H1 (cell line): Measurements from ENCODE around the gene KLHL8.

Experiments used
- EZH2 ChIP-seq: fragments of 200-600 bp; sonication (generic); IDR thresholded peaks from 2 replicates; pipeline ENCODE4 v1.7.1; 2012; ENCODE audit warnings: low read depth, mild to moderate bottlenecking, moderate library complexity, low read length, inconsistent platforms; ENCODE audit not compliant: severe bottlenecking
- GABPA ChIP-seq: IDR thresholded peaks from 2 replicates; pipeline ENCODE4 v1.6.1; 2011; ENCODE audit warnings: mild to moderate bottlenecking, low read length, moderate library complexity, borderline replicate concordance; ENCODE audit not compliant: insufficient read depth
- KDM1A ChIP-seq: fragments of 200-600, 300-600 bp; sonication (generic); IDR thresholded peaks from 2 replicates; pipeline ENCODE4 v1.7.1; 2016; ENCODE audit warnings: mild to moderate bottlenecking, low read length, borderline replicate concordance
- MAFK ChIP-seq: IDR thresholded peaks from 2 replicates; pipeline ENCODE4 v1.6.1; 2012; ENCODE audit warnings: low read depth, mild to moderate bottlenecking, improper control_type of control experiment, low read length
- NRF1 ChIP-seq: IDR thresholded peaks from 2 replicates; pipeline ENCODE4 v1.6.1; 2011; ENCODE audit warnings: mild to moderate bottlenecking, low read depth, low read length, improper control_type of control experiment
- POLR2A ChIP-seq, 2 experiments: IDR thresholded peaks; 1 replicate in 1 of 2; 2 replicates in 1 of 2; pipeline ENCODE4 v1.6.1; 2011; ENCODE audit warnings: low read depth in 2 of 2, low read length in 2 of 2, mild to moderate bottlenecking in 2 of 2; ENCODE audit errors: control extremely low read depth in 1 of 2
- POLR2AphosphoS5 ChIP-seq: IDR thresholded peaks from 2 replicates; pipeline ENCODE4 v1.6.1; 2011; ENCODE audit warnings: low read depth, low read length
- RNF2 ChIP-seq: fragments of 200-900, 300-1000 bp; sonication (generic); IDR thresholded peaks from 2 replicates; pipeline ENCODE4 v1.7.1; 2016; ENCODE audit warnings: borderline replicate concordance, low read depth, mild to moderate bottlenecking, antibody characterized with exemption, low read length; ENCODE audit not compliant: poor library complexity, severe bottlenecking; ENCODE audit errors: missing control alignments
- SIN3A ChIP-seq, 2 experiments: IDR thresholded peaks in 1 of 2; conservative IDR thresholded peaks in 1 of 2; 2 replicates each; pipeline ENCODE4 v1.6.1; 2011 to 2012; ENCODE audit warnings: low read length in 2 of 2, improper control_type of control experiment in 1 of 2, low read depth in 1 of 2, mild to moderate bottlenecking in 1 of 2
- TAF1 ChIP-seq: IDR thresholded peaks from 2 replicates; pipeline ENCODE4 v1.6.1; 2011; ENCODE audit warnings: mild to moderate bottlenecking, low read depth, low read length
- TF ChIP-seq, protein P1 (sequence below): IDR thresholded peaks from 2 replicates; pipeline ENCODE4 v1.6.1; 2012; ENCODE audit warnings: inconsistent platforms
- TF ChIP-seq, protein P2 (sequence below), 3 experiments: IDR thresholded peaks; 1 replicate in 2 of 3; 2 replicates in 1 of 3; pipeline versions ENCODE4 v1.5.1 to v1.6.1; 2011; ENCODE audit warnings: low read length in 3 of 3, mild to moderate bottlenecking in 3 of 3, inconsistent platforms in 2 of 3, low read depth in 1 of 3, moderate library complexity in 1 of 3; ENCODE audit not compliant: insufficient read depth in 1 of 3; ENCODE audit errors: control extremely low read depth in 1 of 3

DNA sequence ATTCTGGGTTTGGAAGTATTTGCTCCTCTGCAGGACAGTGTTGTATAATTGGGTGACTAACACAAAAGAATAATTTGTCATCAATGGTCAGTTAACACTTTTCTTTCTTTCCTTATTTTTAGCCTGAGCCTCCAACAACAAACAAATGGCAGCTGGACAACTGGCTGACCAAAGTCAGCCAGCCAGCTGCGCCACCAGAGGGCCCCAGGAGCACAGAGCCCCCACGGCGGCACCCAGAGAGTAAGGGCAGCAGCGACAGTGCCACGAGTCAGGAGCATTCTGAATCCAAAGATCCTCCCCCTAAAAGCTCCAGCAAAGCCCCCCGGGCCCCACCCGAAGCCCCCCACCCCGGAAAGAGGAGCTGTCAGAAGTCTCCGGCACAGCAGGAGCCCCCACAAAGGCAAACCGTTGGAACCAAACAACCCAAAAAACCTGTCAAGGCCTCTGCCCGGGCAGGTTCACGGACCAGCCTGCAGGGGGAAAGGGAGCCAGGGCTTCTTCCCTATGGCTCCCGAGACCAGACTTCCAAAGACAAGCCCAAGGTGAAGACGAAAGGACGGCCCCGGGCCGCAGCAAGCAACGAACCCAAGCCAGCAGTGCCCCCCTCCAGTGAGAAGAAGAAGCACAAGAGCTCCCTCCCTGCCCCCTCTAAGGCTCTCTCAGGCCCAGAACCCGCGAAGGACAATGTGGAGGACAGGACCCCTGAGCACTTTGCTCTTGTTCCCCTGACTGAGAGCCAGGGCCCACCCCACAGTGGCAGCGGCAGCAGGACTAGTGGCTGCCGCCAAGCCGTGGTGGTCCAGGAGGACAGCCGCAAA, 106.0 kb downstream of the KLHL8 start:
- TF ChIP-seq, protein P1, sequence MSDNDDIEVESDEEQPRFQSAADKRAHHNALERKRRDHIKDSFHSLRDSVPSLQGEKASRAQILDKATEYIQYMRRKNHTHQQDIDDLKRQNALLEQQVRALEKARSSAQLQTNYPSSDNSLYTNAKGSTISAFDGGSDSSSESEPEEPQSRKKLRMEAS: no peak
- TF ChIP-seq, protein P2, sequence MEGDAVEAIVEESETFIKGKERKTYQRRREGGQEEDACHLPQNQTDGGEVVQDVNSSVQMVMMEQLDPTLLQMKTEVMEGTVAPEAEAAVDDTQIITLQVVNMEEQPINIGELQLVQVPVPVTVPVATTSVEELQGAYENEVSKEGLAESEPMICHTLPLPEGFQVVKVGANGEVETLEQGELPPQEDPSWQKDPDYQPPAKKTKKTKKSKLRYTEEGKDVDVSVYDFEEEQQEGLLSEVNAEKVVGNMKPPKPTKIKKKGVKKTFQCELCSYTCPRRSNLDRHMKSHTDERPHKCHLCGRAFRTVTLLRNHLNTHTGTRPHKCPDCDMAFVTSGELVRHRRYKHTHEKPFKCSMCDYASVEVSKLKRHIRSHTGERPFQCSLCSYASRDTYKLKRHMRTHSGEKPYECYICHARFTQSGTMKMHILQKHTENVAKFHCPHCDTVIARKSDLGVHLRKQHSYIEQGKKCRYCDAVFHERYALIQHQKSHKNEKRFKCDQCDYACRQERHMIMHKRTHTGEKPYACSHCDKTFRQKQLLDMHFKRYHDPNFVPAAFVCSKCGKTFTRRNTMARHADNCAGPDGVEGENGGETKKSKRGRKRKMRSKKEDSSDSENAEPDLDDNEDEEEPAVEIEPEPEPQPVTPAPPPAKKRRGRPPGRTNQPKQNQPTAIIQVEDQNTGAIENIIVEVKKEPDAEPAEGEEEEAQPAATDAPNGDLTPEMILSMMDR (IDR thresholded peaks at IDR 0.05; ENCODE audit: control extremely low read depth in 1 of 3, insufficient read depth in 1 of 3, low read depth in 1 of 3, low read length in 3 of 3): peak; percentile 34 to 57 (median 54)
- no peak for TF ChIP-seq GABPA
- no peak for TF ChIP-seq POLR2A (IDR thresholded peaks at IDR 0.05; ENCODE audit: control extremely low read depth in 1 of 2, low read depth in 2 of 2, low read length in 2 of 2)
- no peak for TF ChIP-seq TAF1
- TF ChIP-seq EZH2: no peak
- no peak for TF ChIP-seq MAFK
- no peak for TF ChIP-seq NRF1
- no peak for TF ChIP-seq SIN3A (conservative IDR thresholded peaks at IDR 0.05 in 1 of 2, IDR thresholded peaks at IDR 0.05 in 1 of 2; ENCODE audit: low read depth in 1 of 2, low read length in 2 of 2)
- no peak for TF ChIP-seq POLR2AphosphoS5
- TF ChIP-seq RNF2: no peak
- no peak for TF ChIP-seq KDM1A
